GM10266 (cell line): ENCODE measurements around the gene NACC1.

Source experiments
- DNase-seq: peaks from one replicate; pipeline ENCODE4 v3.0.0; 2012; ENCODE audit errors: extremely low spot score
- CTCF ChIP-seq: IDR thresholded peaks from 2 replicates; pipeline ENCODE4 v1.5.1; 2012; ENCODE audit warnings: mild to moderate bottlenecking, low read depth; ENCODE audit not compliant: control insufficient read depth, insufficient read depth; ENCODE audit errors: missing control alignments

The NACC1 gene

DNA sequence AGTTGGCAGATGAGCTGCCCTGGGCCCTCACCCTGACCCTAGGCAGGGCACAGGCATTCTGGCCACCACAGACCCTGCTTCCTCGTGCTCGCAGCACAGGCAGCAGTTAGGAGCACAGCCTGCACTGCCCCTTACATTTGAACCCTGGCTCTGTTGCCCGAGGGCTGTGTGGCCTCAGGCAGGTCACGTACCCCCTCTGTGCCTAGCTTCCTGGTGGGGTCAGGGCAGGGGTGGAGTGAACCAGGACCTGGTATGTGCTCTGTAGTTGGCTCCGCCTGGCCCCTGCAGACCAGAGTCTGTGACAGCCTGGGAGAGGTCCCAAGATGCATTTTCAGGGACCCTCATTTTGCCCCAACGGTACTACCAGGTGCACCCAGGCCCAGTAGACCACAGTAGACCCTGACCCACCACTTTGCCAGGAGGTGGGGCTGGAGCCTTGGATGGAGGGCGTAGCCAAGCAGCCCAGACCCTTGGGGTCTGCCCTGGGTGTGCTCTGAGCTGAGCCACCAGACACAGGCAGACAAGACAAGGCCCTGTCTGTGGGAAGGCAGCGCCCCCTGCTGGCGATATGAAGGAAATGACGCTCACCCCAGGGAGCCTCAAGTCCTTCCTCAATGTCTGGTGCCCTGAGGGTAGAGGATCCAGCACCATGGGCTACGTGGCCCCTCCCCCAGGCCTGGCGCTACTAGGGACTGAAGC, 24.5 kb upstream of the NACC1 start:
- TF ChIP-seq CTCF: peak; percentile 98
- peak; percentile 96 for DNase-seq

- TF ChIP-seq CTCF: no peak
- DNase-seq: no peak
These were observed 24.0 kb upstream of the NACC1 start for GRCh38 chr19:13094106-13094504.

DNA sequence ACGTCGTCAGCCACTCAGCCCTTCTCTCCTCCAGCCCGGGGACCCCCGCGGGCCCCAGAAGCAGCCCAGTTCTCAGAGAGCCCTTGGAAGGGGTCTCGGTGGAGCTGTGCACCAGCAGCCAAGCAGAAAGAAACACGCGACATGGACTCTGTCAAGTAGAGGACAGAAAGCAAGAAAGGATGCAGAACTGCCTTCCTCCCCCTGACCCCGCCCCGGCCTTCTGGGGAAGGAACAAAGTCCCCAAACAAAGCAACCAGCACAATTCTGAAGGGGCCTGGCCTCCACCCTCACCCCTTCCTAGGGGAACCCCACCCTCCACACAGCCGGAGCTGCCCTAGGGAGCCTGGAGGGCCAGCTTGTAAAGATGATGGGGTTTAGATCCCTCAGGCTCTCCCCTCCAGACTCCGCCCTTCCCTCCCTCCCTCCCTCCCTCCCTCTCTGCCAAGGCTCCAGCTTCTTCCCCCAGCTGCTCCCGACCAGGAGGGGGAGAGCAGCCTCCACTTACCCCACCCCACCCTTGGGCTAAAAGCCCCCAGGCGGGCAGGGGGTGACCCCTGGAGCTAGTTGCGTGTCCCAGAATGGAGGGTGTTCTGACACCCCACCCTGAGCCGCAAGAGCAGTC, 23.2 kb upstream of the NACC1 start:
- no peak for DNase-seq
- no peak for TF ChIP-seq CTCF

DNA sequence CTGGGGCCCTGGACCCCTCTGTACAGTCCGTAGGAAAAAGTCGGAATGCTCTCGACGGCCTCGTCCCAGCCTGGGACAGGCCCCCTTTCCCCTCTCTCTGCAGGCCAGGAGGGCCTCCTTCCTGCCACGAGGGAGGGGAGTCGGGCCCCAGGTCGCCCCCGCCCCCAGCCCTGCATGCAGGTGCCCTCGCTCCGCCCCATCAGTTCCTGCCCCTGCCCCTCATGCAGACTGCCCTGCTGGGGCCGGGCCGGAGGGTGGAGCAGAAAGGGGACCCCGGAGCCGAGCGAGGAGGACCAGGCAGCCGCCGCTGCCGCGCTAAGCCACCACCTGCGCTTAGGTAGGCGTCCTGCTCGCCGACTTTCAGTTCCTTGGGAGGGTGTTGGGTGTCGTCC, 22.7 kb upstream of the NACC1 start:
- TF ChIP-seq CTCF: no peak
- no peak for DNase-seq

DNA sequence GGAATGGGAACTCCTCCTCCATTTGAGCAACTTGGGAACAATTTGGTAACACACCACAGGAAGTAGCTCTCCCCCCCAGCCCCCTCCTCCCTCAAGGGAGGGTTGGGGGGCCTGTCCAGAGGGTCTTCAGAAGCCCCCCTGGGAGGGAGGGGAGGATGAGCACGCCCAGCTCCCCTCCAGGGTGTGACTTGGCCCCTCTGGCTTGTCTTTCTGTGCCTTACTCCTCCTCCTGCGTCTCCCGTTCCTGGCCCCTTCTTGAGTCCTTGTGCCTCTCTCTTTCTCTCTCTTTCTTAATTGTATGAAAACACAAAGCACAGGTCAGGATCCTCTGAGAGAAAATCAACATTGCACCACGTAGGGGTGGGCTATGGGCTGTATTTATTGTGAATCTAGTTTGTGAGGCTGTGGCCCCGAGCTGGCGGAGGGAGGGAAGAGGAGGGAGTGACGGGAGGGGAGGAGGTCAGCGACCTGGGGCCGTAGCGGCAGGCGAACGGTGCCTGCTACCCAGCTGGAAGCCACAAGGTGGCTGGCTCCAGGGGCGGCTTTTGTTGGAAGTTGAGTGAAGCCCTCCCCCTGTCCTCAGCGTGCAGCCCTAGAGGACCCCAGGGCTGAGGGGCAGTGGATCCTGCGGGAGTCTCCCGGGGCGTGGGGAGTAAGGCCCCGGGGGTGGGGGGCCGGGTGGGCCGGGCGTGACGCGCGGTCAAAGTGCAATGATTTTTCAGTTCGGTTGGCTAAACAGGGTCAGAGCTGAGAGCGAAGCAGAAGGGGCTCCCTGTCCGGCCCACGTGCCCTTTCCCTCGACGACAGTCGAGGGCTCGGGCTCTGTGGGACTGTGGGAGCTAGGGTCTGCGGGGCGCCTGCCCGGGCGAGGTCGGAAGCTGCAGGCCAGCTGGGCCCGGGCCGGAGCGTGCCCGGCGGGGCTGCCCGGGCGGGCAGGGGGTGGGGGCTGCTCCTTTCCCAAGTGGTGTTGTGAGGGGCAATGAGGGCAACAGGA, 21.8 kb upstream of the NACC1 start:
- no peak for DNase-seq

GRCh38 chr19:13097033-13097462, 21.0 kb upstream of the NACC1 start:
- TF ChIP-seq CTCF: no peak
- DNase-seq: no peak

More for the DNA sequence above, 21.8 kb upstream of the NACC1 start:
- no peak for TF ChIP-seq CTCF
